H1 (cell line): ENCODE measurements around the gene RIN2. TPM values are rescaled to one million over a fixed set of nuclear protein-coding genes. Genes with fewer than 3 reads are reported as not detected.

ENCODE experiments used
- CTCF ChIA-PET: fragments of 300-600 bp; sonication (Branson Sonifier 250); formaldehyde crosslinking; loops from one replicate; lab custom pipeline; 2021; ENCODE audit not compliant: partially characterized antibody; lab: Charles Lee
- POLR2A ChIA-PET: fragments of 300-600 bp; sonication (Branson Sonifier 250); formaldehyde crosslinking; loops from one replicate; lab custom pipeline; 2021; ENCODE audit warnings: inconsistent platforms; ENCODE audit not compliant: partially characterized antibody; lab: Charles Lee
- DNase-seq, 2 experiments: peaks; one replicate each; pipeline versions ENCODE4 v3.0.0 to v3.0.0-alpha.2; 2010 to 2022; ENCODE audit warnings: low spot score in 2 of 2, low read depth in 1 of 2, mixed read lengths in 1 of 2
- FAIRE-seq: peaks from 2 replicates; lab custom pipeline; 2011; peaks lifted over from hg19 to GRCh38; lab: Jason Lieb, UNC
- H2AFZ ChIP-seq: 2 replicates; pipeline ENCODE4 v1.8.1; 2012; ENCODE audit warnings: low read length, inconsistent platforms
- H2AK5ac ChIP-seq: 2 replicates; pipeline ENCODE4 v1.6.1; 2013; ENCODE audit warnings: low read depth, low read length
- H2BK120ac ChIP-seq: replicated peaks from 2 replicates; pipeline ENCODE3; 2013; ENCODE audit warnings: low read depth, low read length, inconsistent platforms
- H2BK12ac ChIP-seq: 2 replicates; pipeline ENCODE4 v1.6.1; 2013; ENCODE audit warnings: low read depth, low read length
- H2BK15ac ChIP-seq: 2 replicates; pipeline ENCODE4 v1.6.1; 2013; ENCODE audit warnings: low read length
- H2BK20ac ChIP-seq: 2 replicates; pipeline ENCODE4 v1.6.1; 2013; ENCODE audit warnings: low read length
- H2BK5ac ChIP-seq: 2 replicates; pipeline ENCODE4 v1.6.1; 2013; ENCODE audit warnings: low read depth, low read length
- H3K14ac ChIP-seq: 2 replicates; pipeline ENCODE4 v1.6.1; 2013; ENCODE audit warnings: inconsistent platforms; ENCODE audit not compliant: insufficient read length
- H3K18ac ChIP-seq: 2 replicates; pipeline ENCODE4 v1.6.1; 2013; ENCODE audit warnings: low read length; ENCODE audit errors: extremely low read depth
- H3K23ac ChIP-seq: 2 replicates; pipeline ENCODE4 v1.6.1; 2013; ENCODE audit warnings: inconsistent platforms; ENCODE audit not compliant: insufficient read length
- H3K23me2 ChIP-seq: 2 replicates; pipeline ENCODE4 v1.6.1; 2013; ENCODE audit warnings: low read depth, low read length
- H3K27ac ChIP-seq: 2 replicates; pipeline ENCODE4 v1.6.1; 2011; ENCODE audit warnings: low read depth, low read length, inconsistent platforms
- H3K27me3 ChIP-seq, 4 experiments: replicated peaks in 1 of 4; 1 replicate in 1 of 4; 2 replicates in 3 of 4; pipeline versions ENCODE4 v1.6.1 to v1.8.1; 2011 to 2013; ENCODE audit warnings: low read length in 3 of 4, mild to moderate bottlenecking in 3 of 4, inconsistent platforms in 2 of 4, mixed read lengths in 2 of 4, moderate library complexity in 1 of 4; ENCODE audit not compliant: control insufficient read depth in 3 of 4, insufficient read depth in 3 of 4; ENCODE audit errors: extremely low read depth in 1 of 4
- H3K36me3 ChIP-seq, 4 experiments: 2 replicates each; pipeline versions ENCODE4 v1.6.1 to v1.8.1; 2011 to 2013; ENCODE audit warnings: mild to moderate bottlenecking in 4 of 4, low read length in 3 of 4, moderate library complexity in 2 of 4, control low read depth in 1 of 4, inconsistent platforms in 1 of 4; ENCODE audit not compliant: insufficient read depth in 4 of 4, control insufficient read depth in 2 of 4
- H3K4ac ChIP-seq: replicated peaks from 2 replicates; pipeline ENCODE3; 2013; ENCODE audit warnings: low read length, low read depth, mixed read lengths, inconsistent platforms; ENCODE audit not compliant: insufficient read length
- H3K4me1 ChIP-seq, 4 experiments: replicated peaks in 1 of 4; 1 replicate in 1 of 4; 2 replicates in 3 of 4; pipeline versions ENCODE4 v1.6.1 to v1.8.1; 2011 to 2013; ENCODE audit warnings: low read length in 3 of 4, inconsistent platforms in 2 of 4, mixed read lengths in 1 of 4; ENCODE audit not compliant: insufficient read depth in 4 of 4, control insufficient read depth in 3 of 4
- H3K4me2 ChIP-seq, 2 experiments: 2 replicates each; pipeline versions ENCODE4 v1.6.1 to v1.8.1; 2011 to 2013; ENCODE audit warnings: low read depth in 2 of 2, low read length in 2 of 2, control low read depth in 1 of 2, inconsistent platforms in 1 of 2, mild to moderate bottlenecking in 1 of 2; ENCODE audit not compliant: insufficient read depth in 1 of 2
- H3K4me3 ChIP-seq, 4 experiments: fragments of 200-600, 300-600 bp in 1 of 4; sonication (generic), shearing (Covaris generic), sonication (Bioruptor Twin) in 1 of 4; 2 replicates each; pipeline versions ENCODE4 v1.5.1 to v1.8.1; 2011 to 2016; ENCODE audit warnings: low read length in 4 of 4, low read depth in 3 of 4, control low read depth in 2 of 4, inconsistent platforms in 2 of 4, mild to moderate bottlenecking in 2 of 4, mixed read lengths in 1 of 4, moderate library complexity in 1 of 4; ENCODE audit not compliant: insufficient read depth in 2 of 4; ENCODE audit errors: extremely low read depth in 1 of 4
- H3K56ac ChIP-seq: replicated peaks from 2 replicates; pipeline ENCODE3; 2013; ENCODE audit warnings: low read depth, mild to moderate bottlenecking, mixed read lengths, low read length, inconsistent platforms; ENCODE audit not compliant: insufficient read length
- H3K79me1 ChIP-seq: 2 replicates; pipeline ENCODE4 v1.6.1; 2013; ENCODE audit warnings: low read depth, low read length, control low read depth
- H3K79me2 ChIP-seq, 2 experiments: 2 replicates each; pipeline versions ENCODE4 v1.6.1 to v1.8.1; 2012 to 2013; ENCODE audit warnings: low read length in 2 of 2, mild to moderate bottlenecking in 2 of 2, inconsistent platforms in 1 of 2; ENCODE audit not compliant: insufficient read depth in 2 of 2, control insufficient read depth in 1 of 2
- H3K9ac ChIP-seq, 4 experiments: replicated peaks in 1 of 4; 1 replicate in 1 of 4; 2 replicates in 3 of 4; pipeline versions ENCODE4 v1.6.1 to v1.8.1; 2011 to 2013; ENCODE audit warnings: low read depth in 3 of 4, low read length in 3 of 4, control low read depth in 2 of 4, mild to moderate bottlenecking in 2 of 4, moderate library complexity in 2 of 4, inconsistent platforms in 1 of 4; ENCODE audit errors: extremely low read depth in 1 of 4
- H3K9me3 ChIP-seq, 2 experiments: 2 replicates each; pipeline versions ENCODE4 v1.6.1 to v1.8.1; 2012 to 2013; ENCODE audit warnings: mild to moderate bottlenecking in 2 of 2, moderate library complexity in 2 of 2, control low read depth in 1 of 2, inconsistent platforms in 1 of 2, low read depth in 1 of 2, low read length in 1 of 2, mixed read lengths in 1 of 2; ENCODE audit not compliant: insufficient read depth in 2 of 2
- H4K20me1 ChIP-seq, 2 experiments: replicated peaks in 1 of 2; 2 replicates each; pipeline versions ENCODE3 to v1.8.1; 2011 to 2013; ENCODE audit warnings: inconsistent platforms in 2 of 2, low read length in 2 of 2, mild to moderate bottlenecking in 1 of 2; ENCODE audit not compliant: insufficient read depth in 2 of 2, control insufficient read depth in 1 of 2
- H4K5ac ChIP-seq: 2 replicates; pipeline ENCODE4 v1.6.1; 2013; ENCODE audit warnings: low read length, low read depth, mixed read lengths, inconsistent platforms; ENCODE audit not compliant: insufficient read length
- H4K8ac ChIP-seq: 2 replicates; pipeline ENCODE4 v1.8.0; 2013; ENCODE audit warnings: mild to moderate bottlenecking, moderate library complexity, low read length, inconsistent platforms; ENCODE audit not compliant: insufficient read depth; ENCODE audit errors: extremely low read depth
- H4K91ac ChIP-seq: replicated peaks from 2 replicates; pipeline ENCODE3; 2013; ENCODE audit warnings: low read length, mixed read lengths, inconsistent platforms; ENCODE audit not compliant: insufficient read length
- BCL11A ChIP-seq, 2 experiments: IDR thresholded peaks; one replicate each; pipeline ENCODE4 v1.6.1; 2011; ENCODE audit warnings: low read depth in 2 of 2, low read length in 2 of 2, mild to moderate bottlenecking in 2 of 2
- BRCA1 ChIP-seq: IDR thresholded peaks from 2 replicates; pipeline ENCODE4 v1.6.1; 2012; ENCODE audit warnings: low read depth, low read length, improper control_type of control experiment
- CHD2 ChIP-seq: IDR thresholded peaks from 2 replicates; pipeline ENCODE4 v1.6.1; 2012; ENCODE audit warnings: low read length, improper control_type of control experiment
- CREB1 ChIP-seq: IDR thresholded peaks from 2 replicates; pipeline ENCODE4 v1.6.1; 2012; ENCODE audit warnings: inconsistent platforms
- EP300 ChIP-seq, 2 experiments: IDR thresholded peaks; 1 replicate in 1 of 2; 2 replicates in 1 of 2; pipeline ENCODE4 v1.6.1; 2011 to 2012; ENCODE audit warnings: low read depth in 2 of 2, low read length in 2 of 2, mild to moderate bottlenecking in 2 of 2, borderline replicate concordance in 1 of 2, inconsistent platforms in 1 of 2, moderate library complexity in 1 of 2
- JUN ChIP-seq: IDR thresholded peaks from 2 replicates; pipeline ENCODE4 v1.6.1; 2011; ENCODE audit warnings: low read depth, mild to moderate bottlenecking, improper control_type of control experiment, low read length
- NRF1 ChIP-seq: IDR thresholded peaks from 2 replicates; pipeline ENCODE4 v1.6.1; 2011; ENCODE audit warnings: mild to moderate bottlenecking, low read depth, low read length, improper control_type of control experiment
- POLR2A ChIP-seq, 2 experiments: IDR thresholded peaks; 1 replicate in 1 of 2; 2 replicates in 1 of 2; pipeline ENCODE4 v1.6.1; 2011; ENCODE audit warnings: low read depth in 2 of 2, low read length in 2 of 2, mild to moderate bottlenecking in 2 of 2; ENCODE audit errors: control extremely low read depth in 1 of 2
- RBBP5 ChIP-seq: IDR thresholded peaks from 2 replicates; pipeline ENCODE4 v1.7.1; 2012; ENCODE audit warnings: low read depth, mild to moderate bottlenecking, inconsistent platforms, low read length, moderate library complexity, borderline replicate concordance
- SIRT6 ChIP-seq: IDR thresholded peaks from one replicate; pipeline ENCODE4 v1.7.1; 2012; ENCODE audit warnings: low read length, inconsistent platforms
- SP1 ChIP-seq: IDR thresholded peaks from 2 replicates; pipeline ENCODE4 v1.6.1; 2011; ENCODE audit warnings: low read depth, low read length
- SP4 ChIP-seq: IDR thresholded peaks from 2 replicates; pipeline ENCODE4 v1.6.1; 2012; ENCODE audit warnings: low read length, inconsistent platforms
- TBP ChIP-seq: IDR thresholded peaks from 2 replicates; pipeline ENCODE4 v1.6.1; 2011; ENCODE audit warnings: low read depth, low read length, improper control_type of control experiment
- WGBS, 2 experiments: shearing (Covaris generic) in 1 of 2; methylation state at CpG; one replicate each; pipeline versions ENCODE4 v1.1.6 to v1.1.7; 2013 to 2015; ENCODE audit warnings: low lambda C conversion rate in 2 of 2, mixed read lengths in 2 of 2, inconsistent platforms in 1 of 2, low coverage in 1 of 2, missing lambda C conversion rate in 1 of 2; ENCODE audit not compliant: insufficient replicate concordance in 2 of 2, insufficient coverage in 1 of 2, insufficient read length in 1 of 2; ENCODE audit errors: extremely low coverage in 1 of 2, missing lambda C conversion rate in 1 of 2; 5-methylcytosine and 5-hydroxymethylcytosine counted together
- polyA plus RNA-seq, 7 experiments: library from polyadenylated mRNA; depleted of rRNA in 3 of 7; stranded (reverse) in 5 of 7; unstranded in 2 of 7; fragments of >200 nt in 5 of 7; fragments of 200-250 nt in 2 of 7; gene quantifications; 1 replicate in 5 of 7; 2 replicates in 1 of 7; 4 replicates in 1 of 7; pipeline versions ENCODE4 v1.2.1 to v1.2.3, GENCODE V29; 2011 to 2013; ENCODE audit warnings: missing spikeins in 2 of 7, mixed read lengths in 2 of 7
- total RNA-seq: library from RNA; stranded (reverse); fragmentation: NEBNext Ultra II Directional; extraction: Animal tissue kit (Norgen Biotek cat#: 25700); gene quantifications from 2 replicates; pipeline ENCODE4 v1.2.1, GENCODE V29; 2021
- TF ChIP-seq, protein P1 (sequence below): IDR thresholded peaks from 2 replicates; pipeline ENCODE4 v1.6.1; 2012; ENCODE audit warnings: inconsistent platforms

Gene RIN2
- total and polyA plus RNA-seq, 2 of the 8 experiments (the other 6 are each of a cell fraction or from before 2014, with no cell fraction given) = 0.20 to 1.3 TPM

DNA sequence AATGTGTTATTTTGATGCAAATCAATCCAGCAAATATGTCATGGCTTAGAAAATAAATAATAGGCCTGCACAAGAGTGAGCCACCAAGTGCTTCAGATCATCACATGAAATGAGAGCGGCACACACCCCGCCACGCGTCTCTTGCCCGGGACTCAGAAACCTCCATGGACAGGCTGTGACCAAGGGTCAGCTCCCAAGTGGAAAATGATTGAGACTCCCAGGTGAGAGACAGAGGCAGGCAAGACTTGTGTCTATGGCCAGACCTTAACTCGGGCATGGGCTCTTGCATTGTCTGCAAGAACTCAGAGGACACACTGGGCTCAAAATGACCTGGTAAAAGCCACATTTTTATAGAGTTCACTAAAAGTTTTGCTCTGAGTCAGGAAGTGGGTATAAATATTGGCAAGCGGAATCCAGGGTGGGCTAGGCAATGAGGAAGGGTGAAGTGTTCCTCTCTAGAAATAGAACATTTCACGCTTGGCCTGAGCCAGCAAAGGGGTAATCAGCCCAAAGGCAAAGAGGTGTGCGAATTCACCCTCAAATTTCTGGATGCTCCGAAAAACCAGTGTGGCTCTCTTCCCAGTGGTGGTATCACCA is 30.7 kb upstream of the RIN2 start:
- H3K18ac ChIP-seq = no peak overlapping the region
- H3K14ac ChIP-seq = no peak overlapping the region
- H2BK20ac ChIP-seq = no peak overlapping the region
- no peak overlapping the region for H2AK5ac ChIP-seq
- no peak overlapping the region for H2BK5ac ChIP-seq
- no peak overlapping the region for H2BK15ac ChIP-seq
- POLR2A ChIA-PET = no interaction called here
- FAIRE-seq (no peak), DNase-seq (no peak)
- H3K4me1 ChIP-seq = no peaks in the 10 kb centered on the region
- no peak overlapping the region for H2AFZ ChIP-seq
- no peaks in the 10 kb centered on the region for H3K9me3 ChIP-seq
- no peak overlapping the region for H3K27ac ChIP-seq
- no peaks in the 10 kb centered on the region for H4K20me1 ChIP-seq
- H3K4ac ChIP-seq = no peak overlapping the region
- no peak overlapping the region for H2BK12ac ChIP-seq
- no peak overlapping the region for H3K4me3 ChIP-seq
- 84% methylated on average over 10 of the region's 10 CpGs; no CpG with 5 or more reads in 1 of the 2 experiments for WGBS, 2 experiments
- no peaks in the 10 kb centered on the region for H3K79me1 ChIP-seq
- no peak overlapping the region for H4K8ac ChIP-seq
- H3K79me2 ChIP-seq = no peaks in the 10 kb centered on the region
- no peak overlapping the region for H4K91ac ChIP-seq
- no peak overlapping the region for H4K5ac ChIP-seq
- no peaks in the 10 kb centered on the region for H3K36me3 ChIP-seq
- H3K56ac ChIP-seq = no peak overlapping the region
- H3K23ac ChIP-seq = no peak overlapping the region
- no peak overlapping the region for H3K4me2 ChIP-seq
- no peak overlapping the region for H3K9ac ChIP-seq
- H3K23me2 ChIP-seq = no peaks in the 10 kb centered on the region
- H3K27me3 ChIP-seq = no peaks in the 10 kb centered on the region
- CTCF ChIA-PET = interaction anchor here (2.3 kb wide), 1 partner anchor 65 kb away, joined by 5 read pairs; no protein-coding TSS in a partner anchor
- H2BK120ac ChIP-seq = no peak overlapping the region
- TF ChIP-seq BRCA1 (no peak), NRF1 (no peak), BCL11A (IDR thresholded peaks at IDR 0.05; ENCODE audit: low read depth in 2 of 2, low read length in 2 of 2) (no peak), TBP (no peak), SIRT6 (no peak), CHD2 (no peak), JUN (no peak), RBBP5 (no peak), SP1 (no peak), EP300 (IDR thresholded peaks at IDR 0.05; ENCODE audit: borderline replicate concordance in 1 of 2, low read depth in 2 of 2, low read length in 2 of 2) (no peak), CREB1 (no peak), SP4 (no peak), POLR2A (IDR thresholded peaks at IDR 0.05; ENCODE audit: control extremely low read depth in 1 of 2, low read depth in 2 of 2, low read length in 2 of 2) (no peak)
- TF ChIP-seq, protein P1, sequence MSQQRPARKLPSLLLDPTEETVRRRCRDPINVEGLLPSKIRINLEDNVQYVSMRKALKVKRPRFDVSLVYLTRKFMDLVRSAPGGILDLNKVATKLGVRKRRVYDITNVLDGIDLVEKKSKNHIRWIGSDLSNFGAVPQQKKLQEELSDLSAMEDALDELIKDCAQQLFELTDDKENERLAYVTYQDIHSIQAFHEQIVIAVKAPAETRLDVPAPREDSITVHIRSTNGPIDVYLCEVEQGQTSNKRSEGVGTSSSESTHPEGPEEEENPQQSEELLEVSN = no peak
